K562 (cell line): ENCODE measurements around the gene BLTP3A. TPM values are rescaled to one million over a fixed set of nuclear protein-coding genes. Genes with fewer than 3 reads are reported as not detected.
A peak's percentile ranks its signal among the peaks of the same experiment; 100 is the strongest.

Experiments
- CHAMP1 ChIP-seq: fragments of 450-650 bp; IDR thresholded peaks from 2 replicates; pipeline ENCODE4 v1.6.1; 2016; ENCODE audit warnings: mild to moderate bottlenecking
- CREB1 ChIP-seq, 2 experiments: sonication (generic) in 1 of 2; formaldehyde crosslinking in 1 of 2; IDR thresholded peaks; 2 replicates each; pipeline versions ENCODE4 v1.6.1 to v1.8.0; 2012 to 2022; ENCODE audit warnings: inconsistent platforms in 1 of 2, mild to moderate bottlenecking in 1 of 2, missing genetic modification reagents in 1 of 2, moderate library complexity in 1 of 2
- CTCFL ChIP-seq: IDR thresholded peaks from 2 replicates; pipeline ENCODE4 v1.6.1; 2011; ENCODE audit warnings: borderline replicate concordance, low read depth, mild to moderate bottlenecking, moderate library complexity, low read length; ENCODE audit not compliant: insufficient read depth, poor library complexity, severe bottlenecking
- E4F1 ChIP-seq: fragments of 250-450 bp; sonication (Bioruptor Pico); IDR thresholded peaks from 2 replicates; pipeline ENCODE4 v1.5.0; 2021; ENCODE audit warnings: mild to moderate bottlenecking, borderline replicate concordance
- LEF1 ChIP-seq: fragments of 450-650 bp; IDR thresholded peaks from 2 replicates; pipeline ENCODE4 v1.6.1; 2016; ENCODE audit warnings: mild to moderate bottlenecking
- MAX ChIP-seq: sonication (generic); formaldehyde crosslinking; IDR thresholded peaks from 2 replicates; pipeline ENCODE4 v1.9.0; 2022; ENCODE audit warnings: mild to moderate bottlenecking, missing genetic modification reagents
- RBM17 ChIP-seq: fragments of 200-400 bp; formaldehyde crosslinking; IDR thresholded peaks from 2 replicates; pipeline ENCODE4 v1.6.1; 2017; ENCODE audit warnings: low read depth, mild to moderate bottlenecking, low read length, borderline replicate concordance
- SIN3A ChIP-seq, 2 experiments: fragments of 150-350 bp in 1 of 2; IDR thresholded peaks; 2 replicates each; pipeline ENCODE4 v1.6.1; 2011 to 2016; ENCODE audit warnings: borderline replicate concordance in 2 of 2, low read depth in 2 of 2, low read length in 2 of 2, mild to moderate bottlenecking in 2 of 2, moderate library complexity in 2 of 2; ENCODE audit not compliant: control insufficient read depth in 1 of 2
- SRSF1 ChIP-seq: fragments of 200-400 bp; formaldehyde crosslinking; IDR thresholded peaks from 2 replicates; pipeline ENCODE4 v1.6.1; 2017; ENCODE audit warnings: mild to moderate bottlenecking, low read depth, low read length, moderate library complexity
- ZBTB34 ChIP-seq: fragments of 250-450 bp; sonication (Bioruptor Pico); IDR thresholded peaks from 2 replicates; pipeline ENCODE4 v1.8.0; 2021; ENCODE audit warnings: mild to moderate bottlenecking, moderate library complexity
- ZNF121 ChIP-seq: sonication (generic); formaldehyde crosslinking; conservative IDR thresholded peaks from 2 replicates; pipeline ENCODE4 v1.8.0; 2022; ENCODE audit warnings: missing genetic modification reagents
- ZNF639 ChIP-seq, 2 experiments: fragments of 200-800 bp in 1 of 2; sonication (Bioruptor generic) in 1 of 2; sonication (generic) in 1 of 2; formaldehyde crosslinking in 1 of 2; IDR thresholded peaks in 1 of 2; conservative IDR thresholded peaks in 1 of 2; 2 replicates each; pipeline versions ENCODE4 v1.5.0 to v1.6.1; 2016 to 2020; ENCODE audit warnings: missing compliant biosample characterization in 1 of 2, missing genetic modification characterization in 1 of 2, missing genetic modification reagents in 1 of 2
- ZNF717 ChIP-seq: fragments of 250-450 bp; sonication (Bioruptor Pico); IDR thresholded peaks from 2 replicates; pipeline ENCODE4 v1.5.0; 2021
- ZNF785 ChIP-seq: fragments of 250-450 bp; sonication (Bioruptor Pico); IDR thresholded peaks from 2 replicates; pipeline ENCODE4 v1.4.0; 2020; ENCODE audit warnings: mild to moderate bottlenecking
- polyA plus RNA-seq, 8 experiments: library from polyadenylated mRNA; depleted of rRNA in 4 of 8; stranded (reverse) in 5 of 8; unstranded in 3 of 8; fragments of >200 nt; fragmentation: Nextera tagmentation in 2 of 8; fragmentation: Illumina TruSeq in 1 of 8; extraction: Ambion mirVana in 2 of 8; extraction: Trizol in 1 of 8; gene quantifications; 2 replicates each; pipeline versions ENCODE4 v1.2.1 to v1.2.3, GENCODE V29; 2011 to 2014; ENCODE audit warnings: inconsistent platforms in 1 of 8, missing spikeins in 1 of 8
- total RNA-seq, 7 experiments: library from RNA; depleted of rRNA in 6 of 7; stranded (reverse); fragments of >200 nt in 6 of 7; fragmentation: Illumina TruSeq in 2 of 7; extraction: Trizol in 2 of 7; gene quantifications; 2 replicates each; pipeline versions ENCODE4 v1.2.1 to v1.2.3, GENCODE V29; 2011 to 2021; ENCODE audit warnings: low replicate concordance in 1 of 7

The BLTP3A gene
- total and polyA plus RNA-seq, 9 of the 15 experiments (the other 6 are each of a cell fraction or from before 2014, with no cell fraction given) = 7.5 to 34.6 (median 15.5) TPM

GRCh38 chr6:34834789-34835518 is 43.1 kb downstream of the BLTP3A start (continued):
- TF ChIP-seq CTCFL (no peak), CHAMP1 (no peak), ZNF785 (no peak), RBM17 (no peak), E4F1 (no peak), SRSF1 (no peak), ZNF121 (CRISPR knock-in tag) (no peak), LEF1 (no peak), CREB1 (IDR thresholded peaks at IDR 0.05) (peak; percentile 11; the same call in 1 of the 2 replicates), CREB1 (CRISPR knock-in tag; IDR thresholded peaks at IDR 0.05) (0 out of 2 replicates have a peak, but pooled peaks have one; percentile 20), ZNF639 (CRISPR knock-in tag; conservative IDR thresholded peaks at IDR 0.05 in 1 of 2, IDR thresholded peaks at IDR 0.05 in 1 of 2) (no peak), ZBTB34 (CRISPR knock-in tag) (no peak), MAX (no peak), SIN3A (IDR thresholded peaks at IDR 0.05; ENCODE audit: borderline replicate concordance in 2 of 2, control insufficient read depth in 1 of 2, low read depth in 2 of 2, low read length in 2 of 2) (no peak), ZNF717 (CRISPR knock-in tag) (no peak)
